Thyroid gland (tissue), 4 donors: Measurements from ENCODE around the gene MYPN.
"Not testable (repeated sequence)": the region's sequence is repeated elsewhere in the genome, so short reads cannot be mapped to it uniquely, and the experiment has no call there.

Experiments
- CTCF ChIP-seq, 6 experiments: fragments of 200-600 bp in 3 of 6; fragments of 450-650 bp in 3 of 6; sonication (generic) in 3 of 6; IDR thresholded peaks; one replicate each; pipeline ENCODE4 v1.5.1; 2016 to 2019; ENCODE audit warnings: antibody characterized with exemption in 6 of 6, mild to moderate bottlenecking in 2 of 6, inconsistent platforms in 1 of 6, moderate library complexity in 1 of 6
- POLR2A ChIP-seq, 2 donors: fragments of 450-650 bp; IDR thresholded peaks; one replicate each; pipeline ENCODE4 v1.6.1; 2017; ENCODE audit warnings: antibody characterized with exemption in 2 of 2, mild to moderate bottlenecking in 2 of 2, moderate library complexity in 1 of 2

GRCh38 chr10:68076081-68076480 is 33.2 kb upstream of the MYPN start:
- TF ChIP-seq CTCF, POLR2A (IDR thresholded peaks at IDR 0.05): not testable (repeated sequence)
